CD4-positive, alpha-beta T cell (primary cell): ENCODE results near the gene MAP2K2. TPM values are rescaled to one million over a fixed set of nuclear protein-coding genes. Genes with fewer than 3 reads are reported as not detected.

Experiments
- ATAC-seq: fragments of 200-7000 bp; cut with Tn5 transposase; one replicate; pipeline ENCODE4 v1.10.0; 2022; ENCODE audit warnings: mild to moderate bottlenecking; ENCODE audit not compliant: poor library complexity
- CTCF ChIA-PET: fragments of 350-600 bp; sonication (Branson Sonifier 250); formaldehyde crosslinking; loops from one replicate; lab custom pipeline; 2021; ENCODE audit warnings: antibody characterized with exemption, inconsistent platforms; lab: Charles Lee
- POLR2A ChIA-PET: fragments of 350-600 bp; sonication (Branson Sonifier 250); formaldehyde crosslinking; loops from one replicate; lab custom pipeline; 2021; ENCODE audit warnings: antibody characterized with exemption, inconsistent platforms; lab: Charles Lee
- DNase-seq, 14 experiments: peaks; one replicate each; pipeline ENCODE4 v3.0.0-alpha.2; 2013 to 2020; ENCODE audit warnings: mixed read lengths in 2 of 14
- H3K27ac ChIP-seq, 2 donors: one replicate each; pipeline versions ENCODE4 v1.5.1 to v1.7.0; 2013; ENCODE audit warnings: low read length in 2 of 2, low read depth in 1 of 2, mild to moderate bottlenecking in 1 of 2
- H3K27me3 ChIP-seq, 2 experiments: 1 replicate in 1 of 2; 2 replicates in 1 of 2; pipeline versions ENCODE4 v1.6.1 to v1.7.0; 2013; ENCODE audit warnings: low read length in 2 of 2, control low read depth in 1 of 2, mild to moderate bottlenecking in 1 of 2, moderate library complexity in 1 of 2; ENCODE audit not compliant: insufficient read depth in 2 of 2, control insufficient read depth in 1 of 2
- H3K36me3 ChIP-seq: one replicate; pipeline ENCODE4 v1.6.1; 2013; ENCODE audit warnings: low read length, control low read depth; ENCODE audit not compliant: insufficient read depth
- H3K4me1 ChIP-seq: one replicate; pipeline ENCODE4 v1.6.1; 2013; ENCODE audit warnings: low read length, control low read depth; ENCODE audit not compliant: insufficient read depth
- H3K4me3 ChIP-seq: one replicate; pipeline ENCODE4 v1.5.1; 2013; ENCODE audit warnings: mild to moderate bottlenecking, low read length, moderate library complexity
- H3K9me3 ChIP-seq, 2 experiments: 1 replicate in 1 of 2; 2 replicates in 1 of 2; pipeline versions ENCODE4 v1.6.1 to v1.7.0; 2013; ENCODE audit warnings: low read length in 2 of 2, mild to moderate bottlenecking in 2 of 2, control low read depth in 1 of 2, moderate library complexity in 1 of 2; ENCODE audit not compliant: control insufficient read depth in 1 of 2, insufficient read depth in 1 of 2
- H3K27ac Mint-ChIP-seq: one replicate; pipeline ENCODE4 v1.8.0; 2020; ENCODE audit warnings: mixed read lengths
- H3K27me3 Mint-ChIP-seq: one replicate; pipeline ENCODE4 v1.8.0; 2021; ENCODE audit warnings: mixed read lengths
- H3K36me3 Mint-ChIP-seq: one replicate; pipeline ENCODE4 v1.8.0; 2021; ENCODE audit warnings: low read depth, mixed read lengths
- H3K4me1 Mint-ChIP-seq: one replicate; pipeline ENCODE4 v1.8.0; 2021; ENCODE audit warnings: low read depth, mixed read lengths
- H3K4me3 Mint-ChIP-seq: one replicate; pipeline ENCODE4 v1.8.0; 2020; ENCODE audit warnings: mild to moderate bottlenecking, mixed read lengths
- H3K9me3 Mint-ChIP-seq: one replicate; pipeline ENCODE4 v1.8.0; 2020; ENCODE audit warnings: mixed read lengths
- CTCF ChIP-seq: fragments of 200-600 bp; IDR thresholded peaks from one replicate; pipeline ENCODE4 v1.8.0; 2022; ENCODE audit warnings: antibody characterized with exemption, mild to moderate bottlenecking
- intact Hi-C, 2 experiments: fragments of 100-400 bp; cut with DNase I in 1 of 2; cut with micrococcal nuclease in 1 of 2; formaldehyde crosslinking; loops; one replicate each; pipeline versions ENCODE4 v1.15.1 to v1.9.0; 2023 to 2025; cut with DNase I, micrococcal nuclease
- total RNA-seq, 174 experiments: library from RNA in 2 of 174; stranded (reverse) in 2 of 174; gene quantifications; one replicate each; pipeline ENCODE4 v1.2.3 and lab custom pipeline; 2021 to 2026

Gene MAP2K2
- total RNA-seq, 2 experiments from 2014 or later: 72.7 to 77.6 TPM

DNA sequence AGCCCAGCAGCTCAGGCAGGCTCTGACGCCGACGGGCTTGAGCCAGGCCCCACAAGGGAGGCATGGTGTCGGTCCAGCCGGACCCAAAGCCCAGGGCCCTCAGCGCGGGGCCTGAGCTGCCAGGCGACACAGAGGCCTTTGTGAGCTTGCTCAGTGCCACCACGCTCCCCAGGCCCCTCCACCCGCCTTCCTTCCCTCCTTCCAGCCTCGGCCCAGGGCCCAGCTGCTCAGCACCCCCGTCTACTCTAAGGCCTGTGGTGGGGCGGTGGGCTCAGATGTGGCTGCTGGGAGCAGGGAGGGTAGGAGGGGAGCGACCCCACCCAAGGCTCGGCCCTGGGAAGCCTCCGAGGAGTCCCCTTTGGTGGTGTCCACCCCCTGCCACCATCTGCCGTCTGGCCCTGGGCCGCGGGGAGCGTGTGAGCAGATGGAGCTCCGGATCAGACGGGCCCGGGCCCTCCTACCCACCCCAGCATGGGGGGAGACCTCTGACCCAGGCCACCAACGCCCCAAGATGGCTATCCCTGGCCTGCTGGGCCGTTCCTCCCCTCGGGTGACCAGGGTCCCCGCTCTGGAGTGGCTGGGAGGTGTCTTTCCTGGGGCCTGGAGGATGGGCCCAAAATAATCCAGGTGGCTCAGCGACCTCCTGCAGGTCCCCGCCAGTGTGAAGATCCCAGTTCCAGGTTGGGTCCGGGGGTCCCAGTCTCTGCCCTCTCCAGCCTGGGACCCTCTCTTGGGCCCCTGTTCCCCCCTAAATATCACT, 65.0 kb downstream of the MAP2K2 start:
- H3K4me3 ChIP-seq: no peak overlapping the region
- H3K27ac ChIP-seq: peak overlapping the region; percentile 64 to 86
- no peak for TF ChIP-seq CTCF
- ATAC-seq (no peak), DNase-seq (peak in 1 of 14 experiments; percentile 41)
- H3K27ac Mint-ChIP-seq: peak overlapping the region; percentile 42
- no peaks in the 10 kb centered on the region for H3K27me3 Mint-ChIP-seq
- H3K4me1 Mint-ChIP-seq: peaks cover 21% of the 10 kb centered on the region
- no peak overlapping the region for H3K4me3 Mint-ChIP-seq
- POLR2A ChIA-PET: interaction anchor here (1.8 to 2.1 kb wide), 2 partner anchors 56 to 74 kb away, joined by 4 to 6 read pairs; partner anchors contain the start of gene EEF2
- CTCF ChIA-PET: interaction anchor here (1.0 to 1.8 kb wide), 3 partner anchors 71 to 81 kb away, joined by 3 to 10 read pairs (median 5); no protein-coding TSS in a partner anchor
- H3K9me3 ChIP-seq: no peaks in the 10 kb centered on the region
- H3K9me3 Mint-ChIP-seq: no peaks in the 10 kb centered on the region
- peaks cover 29% of the 10 kb centered on the region for H3K36me3 Mint-ChIP-seq
- peaks cover 69% of the 10 kb centered on the region for H3K4me1 ChIP-seq
- intact Hi-C loops: no loop called here
- H3K36me3 ChIP-seq: peaks cover 44% of the 10 kb centered on the region
- H3K27me3 ChIP-seq: no peaks in the 10 kb centered on the region

DNA sequence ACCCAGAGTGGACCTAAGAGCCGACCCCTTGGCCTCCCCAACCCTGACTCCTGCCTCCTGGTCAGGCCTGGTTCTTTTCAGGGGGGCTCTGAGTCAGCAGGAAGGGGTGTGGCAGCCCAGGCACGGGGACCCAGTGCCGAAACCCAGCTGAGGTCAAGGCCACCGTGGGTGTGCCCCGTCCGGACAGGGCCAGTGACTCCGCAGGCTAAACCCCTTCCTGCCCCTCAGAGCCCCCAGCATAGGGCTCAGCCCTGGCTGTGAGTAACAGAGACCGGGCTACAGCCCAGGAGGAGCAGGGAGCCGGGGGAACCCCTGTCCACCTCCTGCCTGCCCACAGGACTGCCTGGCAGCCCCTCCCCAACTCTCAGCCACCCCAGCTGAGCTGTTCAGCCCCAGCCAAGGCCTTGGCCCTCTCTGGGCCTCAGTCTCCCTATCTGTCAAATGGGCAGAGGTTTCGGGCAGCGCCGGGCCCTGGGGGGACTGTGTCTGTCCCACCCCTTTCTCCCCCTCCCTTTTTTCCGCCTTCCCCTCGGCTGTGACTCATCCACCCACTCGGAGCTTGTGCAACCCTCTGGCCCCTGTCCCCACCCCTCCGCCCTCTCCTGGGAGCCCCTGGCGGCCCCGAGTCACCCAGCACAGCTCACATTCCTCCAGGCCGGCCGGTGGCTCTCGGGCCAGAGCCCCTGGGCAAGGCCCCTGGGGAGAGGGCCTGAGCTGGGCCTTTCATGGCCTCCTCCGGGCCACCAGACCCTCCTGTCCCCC, 65.8 kb downstream of the MAP2K2 start:
- H3K36me3 ChIP-seq: peaks cover 44% of the 10 kb centered on the region
- TF ChIP-seq CTCF: no peak
- ATAC-seq: peak; percentile 13
- Mint-ChIP-seq H3K36me3 (peaks cover 33% of the 10 kb centered on the region), H3K4me1 (peaks cover 24% of the 10 kb centered on the region), H3K4me3 (no peak overlapping the region), H3K27ac (peak overlapping the region; percentile 67), H3K9me3 (no peaks in the 10 kb centered on the region), H3K27me3 (no peaks in the 10 kb centered on the region)
- H3K27me3 ChIP-seq: no peaks in the 10 kb centered on the region
- H3K4me1 ChIP-seq: peaks cover 69% of the 10 kb centered on the region
- H3K4me3 ChIP-seq: no peak overlapping the region
- POLR2A ChIA-PET: interaction anchor here (1.1 to 2.1 kb wide), 3 partner anchors 9 to 73 kb away, joined by 4 to 6 read pairs (median 4); partner anchors contain the start of genes EEF2 and ZBTB7A
- no peaks in the 10 kb centered on the region for H3K9me3 ChIP-seq
- peak overlapping the region; percentile 64 to 86 for H3K27ac ChIP-seq
- intact Hi-C loops: no loop called here
- CTCF ChIA-PET: interaction anchor here (1.0 to 1.8 kb wide), 3 partner anchors 46 to 82 kb away, joined by 3 to 10 read pairs (median 5); no protein-coding TSS in a partner anchor
- peak in 8 of 14 experiments; percentile 16 to 78 (median 34) for DNase-seq

DNA sequence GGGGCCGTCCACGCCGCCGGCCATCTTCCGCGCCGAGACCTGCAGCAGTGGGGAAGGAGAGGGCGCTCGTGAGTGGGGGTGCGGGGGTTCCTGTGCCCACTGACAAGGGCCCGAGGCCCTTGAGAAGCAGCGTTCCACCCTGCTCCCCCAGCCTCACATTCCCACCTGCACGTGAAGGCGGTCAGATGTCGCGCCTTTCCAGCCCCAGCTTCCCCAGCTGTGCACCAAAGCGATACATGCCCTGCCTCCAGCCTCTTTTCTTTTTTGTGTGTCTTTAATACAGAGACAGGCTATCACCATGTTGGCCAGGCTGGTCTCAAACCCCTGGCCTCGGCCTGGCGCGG, 68.7 kb downstream of the MAP2K2 start:
- ChIA-PET CTCF (no interaction called here), POLR2A (no interaction called here)
- H3K27me3 Mint-ChIP-seq: no peaks in the 10 kb centered on the region
- TF ChIP-seq CTCF: no peak
- H3K4me1 ChIP-seq: peaks cover 54% of the 10 kb centered on the region
- H3K9me3 Mint-ChIP-seq: no peaks in the 10 kb centered on the region
- DNase-seq: no peak
- H3K27me3 ChIP-seq: no peaks in the 10 kb centered on the region
- no peak overlapping the region for H3K4me3 ChIP-seq
- ATAC-seq: no peak
- no peak overlapping the region for H3K27ac ChIP-seq
- H3K36me3 ChIP-seq: peaks cover 50% of the 10 kb centered on the region
- no peak overlapping the region for H3K4me3 Mint-ChIP-seq
- no peak overlapping the region for H3K27ac Mint-ChIP-seq
- H3K9me3 ChIP-seq: no peaks in the 10 kb centered on the region
- peaks cover 53% of the 10 kb centered on the region for H3K36me3 Mint-ChIP-seq
- intact Hi-C loops: no loop called here
- peaks cover 30% of the 10 kb centered on the region for H3K4me1 Mint-ChIP-seq
